ENCODE measurements around the gene LGR4.
"Not testable (repeated sequence)": the region's sequence is repeated elsewhere in the genome, so short reads cannot be mapped to it uniquely, and the experiment has no call there.

Gene LGR4

GRCh38 chr11:27372164-27372563, 100.4 kb downstream of the LGR4 start:
- no peak for DNase-seq

GRCh38 chr11:27371489-27371888, 101.1 kb downstream of the LGR4 start:
- DNase-seq = no peak

DNA sequence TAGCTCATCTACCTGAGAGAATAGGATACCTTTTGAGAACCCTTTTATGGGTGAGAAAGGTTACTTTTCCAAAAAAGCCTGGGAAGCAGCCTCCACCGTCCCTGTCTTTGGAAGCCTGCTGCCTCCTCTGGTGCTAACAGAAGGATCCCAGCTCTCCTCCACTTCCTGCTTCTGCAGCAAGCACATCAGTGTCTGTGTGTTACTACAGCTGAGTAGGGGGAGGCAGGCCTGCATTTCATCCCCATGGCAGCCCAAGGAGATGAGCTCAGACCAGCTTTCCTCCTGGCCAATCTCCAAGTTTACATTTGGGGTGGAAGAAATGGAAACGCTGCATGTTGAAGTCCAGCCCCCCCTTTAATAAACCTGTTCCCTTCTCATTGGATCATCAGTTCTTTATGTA, 102.2 kb downstream of the LGR4 start:
- DNase-seq = no peak

DNA sequence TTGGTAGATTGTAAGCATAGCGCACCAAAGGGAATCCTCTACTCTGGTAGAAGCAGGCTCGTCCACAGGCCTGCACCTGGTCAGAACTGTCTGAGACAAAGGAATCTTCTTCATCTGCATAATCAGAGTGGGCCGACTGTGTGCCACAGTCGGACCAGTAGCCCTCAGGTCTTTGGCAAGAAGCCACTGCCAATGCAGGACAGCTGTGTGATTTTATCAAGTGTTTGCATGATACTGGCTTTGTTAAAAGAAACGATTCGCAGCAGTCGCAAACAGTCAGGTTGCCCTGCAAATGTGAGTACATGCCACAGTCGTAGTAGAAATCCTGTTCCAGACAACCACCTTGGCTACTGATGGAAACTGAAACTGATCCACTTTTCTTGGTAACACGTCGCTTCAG, 104.7 kb downstream of the LGR4 start:
- DNase-seq = no peak

GRCh38 chr11:27363576-27364117, 108.9 kb downstream of the LGR4 start:
- no peak for DNase-seq

GRCh38 chr11:27362749-27363575, 109.6 kb downstream of the LGR4 start, which contains the start of gene CCDC34:
CCDC34 (minus strand) TSS chr11:27363215; CDS start chr11:27363194, 21 bp downstream.
- DNase-seq = peak; percentile 89 to 90

DNA sequence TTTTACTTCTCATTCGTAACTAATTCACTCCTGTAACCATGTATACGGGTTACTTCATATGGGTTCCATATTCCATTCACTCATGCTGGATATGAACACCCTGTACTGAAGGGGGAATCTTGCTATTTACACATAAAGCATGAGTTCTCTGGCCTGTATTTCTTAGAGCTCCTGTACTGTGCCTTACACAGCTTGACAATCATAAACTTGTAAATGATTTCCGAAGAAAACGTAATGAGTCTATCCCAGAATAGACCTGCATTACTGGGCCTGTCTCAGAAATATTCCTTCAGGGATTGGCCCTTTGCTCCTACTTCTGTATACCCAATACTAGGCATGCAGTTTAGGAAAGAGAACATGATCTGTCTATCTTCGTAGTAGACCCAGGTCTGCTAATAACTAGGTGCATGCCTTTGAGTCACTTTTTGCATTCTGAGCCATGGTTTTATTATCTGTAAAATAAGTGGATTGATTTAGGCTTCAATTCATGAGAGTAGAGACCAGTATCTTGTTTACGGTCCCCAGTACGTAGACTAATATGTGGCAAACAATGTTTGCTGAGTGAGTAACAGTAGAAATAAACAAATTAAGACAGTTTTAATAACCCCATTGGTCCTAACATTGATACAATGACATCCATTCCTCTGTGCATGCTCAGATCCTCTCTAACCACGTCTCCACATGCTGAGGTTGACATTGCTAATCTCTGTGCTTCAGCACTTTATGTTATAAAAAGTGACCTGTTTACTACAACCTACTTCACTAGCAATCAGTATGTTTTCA, 110.8 kb downstream of the LGR4 start:
- no peak for DNase-seq

- DNase-seq = no peak
Observed at GRCh38 chr11:27358296-27358695, 114.3 kb downstream of the LGR4 start.

- no peak for DNase-seq
Observed at GRCh38 chr11:27357250-27357649, 115.3 kb downstream of the LGR4 start.

DNA sequence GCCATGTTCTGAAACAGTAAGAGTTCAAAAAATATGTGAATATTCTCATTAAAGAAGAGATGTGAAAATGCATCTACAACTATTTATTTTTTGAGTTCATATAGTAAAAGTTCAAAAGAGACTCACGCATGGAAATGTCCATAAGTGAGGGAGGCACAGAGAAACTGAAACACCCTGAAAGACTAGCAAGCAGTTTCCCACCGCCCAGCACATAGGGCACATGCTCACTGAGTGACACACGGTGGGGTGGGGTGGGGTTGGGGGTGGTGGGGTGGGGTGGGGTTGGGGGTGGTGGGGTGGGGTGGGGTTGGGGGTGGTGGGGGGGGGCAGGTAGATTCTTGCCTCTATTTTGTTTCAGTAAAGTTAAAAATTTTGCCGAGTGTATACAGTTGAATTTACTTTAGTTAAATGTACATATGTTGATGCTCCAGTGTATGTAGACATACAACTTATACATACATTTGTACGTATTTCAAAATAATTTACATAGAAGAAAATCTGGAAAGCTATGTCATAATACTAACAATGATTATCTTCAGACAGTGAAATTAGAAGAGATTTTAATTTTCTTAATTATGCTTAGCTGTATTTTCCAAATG, 115.9 kb downstream of the LGR4 start:
- no peak for DNase-seq

DNA sequence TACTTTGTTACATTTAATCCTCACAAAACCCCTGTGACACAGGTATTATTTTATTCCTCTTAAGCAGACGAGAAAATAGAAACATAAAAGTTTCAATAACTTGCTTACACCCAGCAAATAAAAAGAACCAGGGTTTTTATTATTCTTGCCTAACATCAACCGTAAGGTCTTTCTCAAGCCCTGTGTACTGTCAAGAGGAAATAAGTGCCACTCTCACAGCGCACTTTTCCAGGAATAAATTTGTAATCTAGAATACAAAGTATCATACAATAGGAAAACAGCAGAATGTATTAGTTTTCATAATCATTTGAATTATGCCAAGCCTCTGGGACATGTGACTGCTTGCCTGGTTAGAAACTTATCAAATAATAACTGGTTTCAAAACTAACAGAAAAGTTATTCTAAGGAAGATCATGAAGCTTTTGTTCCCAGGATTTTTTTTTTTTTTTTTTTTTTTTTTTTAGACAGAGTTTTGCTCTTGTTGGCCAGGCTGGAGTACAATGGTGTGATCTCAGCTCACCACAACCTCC, 117.0 kb downstream of the LGR4 start:
- DNase-seq = no peak

DNA sequence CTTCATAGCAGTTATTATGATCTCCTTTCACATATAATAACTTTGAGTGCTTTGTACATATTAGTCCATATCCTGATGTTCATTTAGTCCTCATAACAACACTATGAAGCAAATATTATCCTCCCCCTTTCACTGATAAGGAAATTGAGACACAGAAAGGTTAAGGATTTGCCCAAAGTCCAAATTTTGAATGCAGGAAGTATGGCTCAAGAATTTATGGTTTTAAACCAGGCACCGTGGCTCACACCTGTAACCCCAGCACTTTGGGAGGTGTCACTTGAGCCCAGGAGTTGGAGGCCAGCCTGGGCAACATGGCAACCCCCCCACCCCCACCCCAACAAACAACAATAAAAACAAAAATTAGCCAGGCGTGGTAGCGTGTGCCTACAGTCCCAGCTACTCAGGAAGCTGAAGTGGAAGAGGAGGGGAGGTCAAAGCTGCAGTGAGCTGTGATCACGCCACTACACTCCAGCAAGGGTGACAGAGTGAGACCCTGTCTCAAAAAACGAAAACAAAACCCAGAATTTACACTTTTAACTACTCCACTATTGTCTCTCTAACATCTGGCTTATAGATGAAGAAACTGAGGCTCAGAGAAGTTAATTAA, 118.1 kb downstream of the LGR4 start:
- no peak for DNase-seq

GRCh38 chr11:27353593-27354358, 118.8 kb downstream of the LGR4 start:
- DNase-seq = no peak

- DNase-seq = no peak
Observed at GRCh38 chr11:27352781-27353180, 119.8 kb downstream of the LGR4 start.

DNA sequence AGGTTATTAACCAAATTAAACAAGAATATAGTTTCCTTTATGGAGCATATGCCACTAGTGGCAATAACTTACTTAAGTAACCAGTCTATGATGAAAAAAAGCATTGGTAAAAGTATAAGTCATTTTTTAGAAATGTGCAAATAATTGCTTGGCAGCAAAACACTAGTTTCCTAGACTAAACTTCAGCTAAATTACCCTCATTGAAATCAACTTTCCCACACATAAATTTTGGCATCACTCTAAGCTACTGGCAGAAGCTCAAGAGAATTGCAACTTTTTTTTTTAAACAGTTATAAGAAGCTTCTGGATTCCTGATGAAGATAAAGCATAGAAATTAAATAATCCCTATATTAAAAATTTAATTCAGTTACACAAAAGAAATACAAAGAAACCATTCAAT, 122.1 kb downstream of the LGR4 start:
- no peak for DNase-seq

DNA sequence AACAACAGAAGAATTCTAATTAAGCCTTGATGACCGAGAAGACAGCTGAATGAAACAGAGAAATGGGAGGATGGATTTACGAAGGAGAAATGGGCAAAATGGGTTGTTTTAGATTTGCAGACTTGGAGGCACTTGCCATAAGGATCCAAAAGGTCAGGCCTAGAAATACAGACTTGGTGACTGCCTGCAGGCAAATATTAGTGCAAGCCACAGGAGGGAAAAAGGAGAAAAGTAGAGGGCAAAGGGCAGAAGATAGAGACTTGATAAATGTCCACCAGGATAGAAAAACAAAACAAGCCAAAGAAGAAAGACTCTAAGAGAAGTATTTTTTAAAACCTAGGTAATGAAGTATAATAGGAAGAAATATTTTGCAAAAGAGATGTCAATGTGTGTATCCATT, 122.7 kb downstream of the LGR4 start:
- DNase-seq = no peak

GRCh38 chr11:27348340-27348873, 124.2 kb downstream of the LGR4 start:
- DNase-seq = no peak

GRCh38 chr11:27347359-27348339, 124.9 kb downstream of the LGR4 start:
- DNase-seq = no peak

GRCh38 chr11:27339941-27340340, 132.6 kb downstream of the LGR4 start:
- no peak for DNase-seq

GRCh38 chr11:27334764-27335163, 137.8 kb downstream of the LGR4 start:
- DNase-seq = not testable (repeated sequence)
